GM12878 (cell line): ENCODE results near the gene FLVCR2. TPM values are rescaled to one million over a fixed set of nuclear protein-coding genes. Genes with fewer than 3 reads are reported as not detected.

Source experiments
- ATAC-seq: fragments of 200-7000 bp; cut with Tn5 transposase; 3 replicates; pipeline ENCODE4 v1.9.1; 2020; ENCODE audit warnings: mild to moderate bottlenecking, moderate library complexity
- Bru-seq: library from RNA; stranded (reverse); fragments of 400-500 nt; gene quantifications from one replicate; lab custom pipeline; 2021; lab: Mats Ljungman, UMichigan
- BruChase-seq, 2 experiments: library from RNA; stranded (reverse); fragments of 400-500 nt; gene quantifications; one replicate each; lab custom pipeline; 2021; lab: Mats Ljungman, UMichigan
- BruUV-seq: library from RNA; stranded (reverse); fragments of 400-500 nt; replicated peaks from 2 replicates; lab custom pipeline; 2021; lab: Mats Ljungman, UMichigan
- CTCF ChIA-PET: fragments of 300-600 bp; sonication (Branson Sonifier 250); formaldehyde crosslinking; extraction: SDS; loops from one replicate; lab custom pipeline; 2021; ENCODE audit warnings: inconsistent platforms; lab: Yijun Ruan, JAX
- POLR2A ChIA-PET: fragments of 350-600 bp; formaldehyde crosslinking; extraction: SDS; loops from one replicate; lab custom pipeline; 2021; ENCODE audit warnings: inconsistent platforms; lab: Charles Lee
- RAD21 ChIA-PET: fragments of 300-600 bp; sonication (Branson Sonifier 250); formaldehyde crosslinking; loops from one replicate; lab custom pipeline; 2023; ENCODE audit warnings: antibody characterized with exemption; ENCODE audit not compliant: unreplicated experiment; lab: Charles Lee
- SMC1A ChIA-PET: fragments of 300-600 bp; sonication (Branson Sonifier 250); formaldehyde crosslinking; loops from one replicate; lab custom pipeline; 2023; ENCODE audit not compliant: unreplicated experiment, uncharacterized antibody; lab: Charles Lee
- DNase-seq: peaks from one replicate; pipeline ENCODE4 v3.0.0-alpha.2; 2011; ENCODE audit warnings: low read depth, low spot score
- FAIRE-seq: peaks from 3 replicates; lab custom pipeline; 2011; peaks lifted over from hg19 to GRCh38; lab: Jason Lieb, UNC
- H2AFZ ChIP-seq: 2 replicates; pipeline ENCODE4 v1.6.0; 2011; ENCODE audit warnings: low read depth, low read length, control low read depth; ENCODE audit not compliant: control insufficient read depth
- H3K27ac ChIP-seq: 2 replicates; pipeline ENCODE4 v1.5.1; 2011; ENCODE audit warnings: control low read depth; ENCODE audit not compliant: control insufficient read depth, insufficient read depth
- H3K27me3 ChIP-seq, 2 experiments: replicated peaks in 1 of 2; 2 replicates each; pipeline versions ENCODE4 v1.6.0 to v1.6.1; 2011; ENCODE audit warnings: low read length in 1 of 2; ENCODE audit not compliant: control insufficient read depth in 2 of 2, insufficient read depth in 2 of 2
- H3K36me3 ChIP-seq, 2 experiments: 2 replicates each; pipeline ENCODE4 v1.5.1; 2011; ENCODE audit warnings: low read length in 1 of 2; ENCODE audit not compliant: control insufficient read depth in 2 of 2, insufficient read depth in 2 of 2
- H3K4me1 ChIP-seq: 2 replicates; pipeline ENCODE4 v1.6.1; 2011; ENCODE audit warnings: mild to moderate bottlenecking, low read length, moderate library complexity, mixed read lengths; ENCODE audit not compliant: control insufficient read depth, insufficient read depth
- H3K4me2 ChIP-seq: 2 replicates; pipeline ENCODE4 v1.6.0; 2011; ENCODE audit warnings: control low read depth; ENCODE audit not compliant: control insufficient read depth, insufficient read depth
- H3K4me3 ChIP-seq: fragments of 200-600 bp; sonication (generic); 2 replicates; pipeline ENCODE4 v1.5.1; 2016
- H3K79me2 ChIP-seq: 2 replicates; pipeline ENCODE4 v1.6.0; 2011; ENCODE audit warnings: low read length; ENCODE audit not compliant: control insufficient read depth, insufficient read depth
- H3K9ac ChIP-seq: 2 replicates; pipeline ENCODE4 v1.8.0; 2011; ENCODE audit warnings: low read length, control low read depth, mixed read lengths; ENCODE audit not compliant: control insufficient read depth, insufficient read depth
- H3K9me3 ChIP-seq: replicated peaks from 3 replicates; pipeline ENCODE4 v1.5.1; 2011; ENCODE audit warnings: mild to moderate bottlenecking, low read length; ENCODE audit not compliant: control insufficient read depth, insufficient read depth
- H4K20me1 ChIP-seq: 2 replicates; pipeline ENCODE4 v1.6.0; 2011; ENCODE audit not compliant: control insufficient read depth, insufficient read depth
- CREB1 ChIP-seq: IDR thresholded peaks from 2 replicates; pipeline ENCODE4 v1.6.1; 2012; ENCODE audit warnings: low read depth, mild to moderate bottlenecking, inconsistent platforms
- EED ChIP-seq: sonication (generic); IDR thresholded peaks from 2 replicates; pipeline ENCODE4 v1.6.1; 2016; ENCODE audit warnings: antibody characterized with exemption, low read depth
- HCFC1 ChIP-seq: fragments of 150-350 bp; IDR thresholded peaks from 2 replicates; pipeline ENCODE4 v1.6.1; 2014; ENCODE audit warnings: low read length
- KLF5 ChIP-seq: fragments of 450-650 bp; IDR thresholded peaks from 2 replicates; pipeline ENCODE4 v1.6.1; 2014; ENCODE audit warnings: mild to moderate bottlenecking; ENCODE audit not compliant: partially characterized antibody
- MTA2 ChIP-seq: fragments of 450-650 bp; IDR thresholded peaks from 2 replicates; pipeline ENCODE4 v1.6.1; 2016; ENCODE audit warnings: low read depth, mild to moderate bottlenecking, moderate library complexity
- NFYB ChIP-seq: IDR thresholded peaks from 2 replicates; pipeline ENCODE4 v1.6.1; 2011; ENCODE audit warnings: low read depth, mild to moderate bottlenecking, low read length, improper control_type of control experiment, moderate library complexity; ENCODE audit not compliant: insufficient read depth
- POU2F2 ChIP-seq: IDR thresholded peaks from 3 replicates; pipeline ENCODE4 v1.6.1; 2011; ENCODE audit warnings: low read depth, mild to moderate bottlenecking, low read length, borderline replicate concordance
- RELA ChIP-seq: fragments of 450-650 bp; IDR thresholded peaks from 2 replicates; pipeline ENCODE4 v1.8.0; 2014; ENCODE audit warnings: borderline replicate concordance; ENCODE audit not compliant: partially characterized antibody
- SRF ChIP-seq, 2 experiments: IDR thresholded peaks; 2 replicates each; pipeline ENCODE4 v1.6.1; 2011; ENCODE audit warnings: low read depth in 2 of 2, low read length in 2 of 2, mild to moderate bottlenecking in 1 of 2, moderate library complexity in 1 of 2
- YBX1 ChIP-seq: fragments of 450-650 bp; IDR thresholded peaks from 2 replicates; pipeline ENCODE4 v1.6.1; 2016; ENCODE audit warnings: antibody characterized with exemption
- WGBS: methylation state at CpG from one replicate; pipeline ENCODE4 v1.1.6; 2016; ENCODE audit warnings: low lambda C conversion rate; ENCODE audit not compliant: insufficient replicate concordance, insufficient coverage; ENCODE audit errors: missing lambda C conversion rate; 5-methylcytosine and 5-hydroxymethylcytosine counted together
- in situ Hi-C: fragments of 300-500 bp; cut with MboI; formaldehyde crosslinking; loops from 9 replicates; pipeline ENCODE4 v1.14.3; 2018; ENCODE audit warnings: mixed read lengths
- intact Hi-C: fragments of 100-400 bp; cut with micrococcal nuclease; formaldehyde crosslinking; loops from one replicate; pipeline ENCODE4 v1.14.2; 2022; ENCODE audit not compliant: unreplicated experiment
- long read RNA-seq, 2 experiments: library from polyadenylated mRNA; unstranded; transcript quantifications; one replicate each; pipeline ENCODE4 v2.0.0, GENCODE V29; 2019 to 2020
- polyA minus RNA-seq, 3 experiments: library from RNA; depleted of rRNA, polyadenylated mRNA; stranded (reverse); fragments of >200 nt; gene quantifications; 2 replicates each; pipeline ENCODE4 v1.2.3, GENCODE V29; 2011
- polyA plus RNA-seq, 11 experiments: library from polyadenylated mRNA; depleted of rRNA in 4 of 11; unstranded in 6 of 11; stranded (reverse) in 5 of 11; fragments of >200 nt; fragmentation: Nextera tagmentation in 4 of 11; fragmentation: Illumina TruSeq in 1 of 11; extraction: Ambion mirVana in 4 of 11; extraction: Trizol in 1 of 11; gene quantifications; 1 replicate in 1 of 11; 2 replicates in 10 of 11; pipeline versions ENCODE4 v1.2.1 to v1.2.3, GENCODE V29; 2011 to 2016; ENCODE audit warnings: inconsistent platforms in 2 of 11, missing spikeins in 2 of 11, low read depth in 1 of 11
- total RNA-seq, 4 experiments: library from RNA; depleted of rRNA in 3 of 4; stranded (reverse); fragments of >200 nt in 3 of 4; fragmentation: Illumina TruSeq in 1 of 4; extraction: Trizol in 1 of 4; gene quantifications; 2 replicates each; pipeline versions ENCODE4 v1.2.1 to v1.2.3, GENCODE V29; 2013 to 2021
- TF ChIP-seq, protein P1 (sequence below): fragments of 450-650 bp; IDR thresholded peaks from 2 replicates; pipeline ENCODE4 v1.6.1; 2018; ENCODE audit warnings: borderline replicate concordance, mild to moderate bottlenecking; ENCODE audit not compliant: partially characterized antibody
- TF ChIP-seq, protein P2 (sequence below): fragments of 450-650 bp; conservative IDR thresholded peaks from 2 replicates; pipeline ENCODE4 v1.6.1; 2017; ENCODE audit warnings: mild to moderate bottlenecking, moderate library complexity

FLVCR2 gene, protein sequence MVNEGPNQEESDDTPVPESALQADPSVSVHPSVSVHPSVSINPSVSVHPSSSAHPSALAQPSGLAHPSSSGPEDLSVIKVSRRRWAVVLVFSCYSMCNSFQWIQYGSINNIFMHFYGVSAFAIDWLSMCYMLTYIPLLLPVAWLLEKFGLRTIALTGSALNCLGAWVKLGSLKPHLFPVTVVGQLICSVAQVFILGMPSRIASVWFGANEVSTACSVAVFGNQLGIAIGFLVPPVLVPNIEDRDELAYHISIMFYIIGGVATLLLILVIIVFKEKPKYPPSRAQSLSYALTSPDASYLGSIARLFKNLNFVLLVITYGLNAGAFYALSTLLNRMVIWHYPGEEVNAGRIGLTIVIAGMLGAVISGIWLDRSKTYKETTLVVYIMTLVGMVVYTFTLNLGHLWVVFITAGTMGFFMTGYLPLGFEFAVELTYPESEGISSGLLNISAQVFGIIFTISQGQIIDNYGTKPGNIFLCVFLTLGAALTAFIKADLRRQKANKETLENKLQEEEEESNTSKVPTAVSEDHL
- 10.7 and 13.0 TPM in 2 replicates for total RNA-seq (2013; cell fraction: nucleolus; rRNA removed)
- total RNA-seq (2014; rRNA removed) = 0.98 and 1.8 TPM in 2 replicates
- total RNA-seq (2014; rRNA removed; fragmentation: Illumina TruSeq; extraction: Trizol) = 1.2 and 1.8 TPM in 2 replicates
- 1.7 and 3.7 TPM in 2 replicates for total RNA-seq (2021)
- polyA plus RNA-seq (2011; ENCODE audit: low read depth) = 0.88 TPM
- polyA plus RNA-seq (2011; rRNA removed) = 2.9 and 3.1 TPM in 2 replicates
- 1.5 and 1.8 TPM in 2 replicates for polyA plus RNA-seq (2011; cell fraction: cytosol; rRNA removed)
- 2.6 and 2.8 TPM in 2 replicates for polyA plus RNA-seq (2011; cell fraction: nucleus; rRNA removed)
- 1.1 and 1.8 TPM in 2 replicates for polyA plus RNA-seq (2012)
- 1.8 and 2.2 TPM in 2 replicates for polyA plus RNA-seq (2014; fragmentation: Illumina TruSeq; extraction: Trizol)
- polyA plus RNA-seq (2014; fragmentation: Nextera tagmentation; extraction: Ambion mirVana) = under 1 TPM; 0.24 to 0.47 TPM
- 1.0 and 1.4 TPM in 2 replicates for polyA plus RNA-seq (2014; rRNA removed)
- 1 to 10 TPM; 1.0 to 1.8 TPM for polyA plus RNA-seq (2016; fragmentation: Nextera tagmentation; extraction: Ambion mirVana)
- polyA minus RNA-seq (2011; rRNA and poly(A)+ RNA removed) = 2.6 and 4.5 TPM in 2 replicates
- 0.62 and 1.7 TPM in 2 replicates for polyA minus RNA-seq (2011; cell fraction: cytosol; rRNA and poly(A)+ RNA removed)
- polyA minus RNA-seq (2011; cell fraction: nucleus; rRNA and poly(A)+ RNA removed) = 2.3 and 3.1 TPM in 2 replicates
- Bru-seq, nascent RNA = percentile 51 among the genes with signal in this experiment
- BruChase-seq, experiment 1, labeled RNA remaining after a 6-hour chase = percentile 63 among the genes with signal in this experiment
- BruChase-seq, experiment 2, labeled RNA remaining after a 2-hour chase = percentile 53 among the genes with signal in this experiment
- long read RNA-seq, experiment 1 = 0 reads
- long read RNA-seq, experiment 2, partial matches to known transcripts = 0 of 2 reads
- long read RNA-seq, experiment 2, other reads (novel, unspliced or antisense) = 2 of 2 reads

GRCh38 chr14:75578102-75578785 lies at the start of gene FLVCR2:
TSS of gene FLVCR2 (plus strand) at chr14:75578620. CDS start at chr14:75578973, 353 bp downstream.
- BruUV-seq = no TSS peak
- Histone ChIP-seq H3K4me2 (peak within 1 kb of the TSS; percentile 96), H3K27ac (peak within 1 kb of the TSS; percentile 40; the same call in 1 of the 2 replicates), H3K4me1 (peaks cover 7% of the 10 kb centered on the region; the same call in 1 of the 2 replicates), H3K27me3 (no peaks in the 10 kb centered on the region), H3K36me3 (no peaks in the 10 kb centered on the region), H3K79me2 (no peaks in the 10 kb centered on the region), H4K20me1 (no peaks in the 10 kb centered on the region), H3K4me3 (peak within 1 kb of the TSS; percentile 74), H3K9ac (peak within 1 kb of the TSS; percentile 49; the same call in 1 of the 2 replicates), H2AFZ (peak within 1 kb of the TSS; percentile 72), H3K9me3 (no peaks in the 10 kb centered on the region)
- ChIA-PET POLR2A (interaction anchor here (0.6 to 2.5 kb wide), 11 partner anchors 24 to 82 kb away, joined by 3 to 12 read pairs (median 4); partner anchors contain the start of genes ERG28 and TTLL5), CTCF (interaction anchor here (0.6 to 14.9 kb wide), 45 partner anchors 9 to 404 kb away, joined by 3 to 578 read pairs (median 7); partner anchors contain the start of genes BATF, ERG28, TGFB3 and TTLL5), RAD21 (interaction anchor here (1.0 to 7.3 kb wide), 22 partner anchors 9 to 407 kb away, joined by 3 to 320 read pairs (median 6); partner anchors contain the start of genes ERG28, IFT43 and TTLL5), SMC1A (interaction anchor here (0.8 to 12.4 kb wide), 28 partner anchors 9 to 401 kb away, joined by 3 to 375 read pairs (median 8); partner anchors contain the start of genes BATF, ERG28 and TTLL5)
- no peak for FAIRE-seq
- in situ Hi-C loops = loop anchor here (5.0 to 10.0 kb wide), 2 partner anchors 74 to 407 kb away; partner anchors contain the start of genes IFT43 and TGFB3
- ATAC-seq = peak; percentile 74
- intact Hi-C loops = loop anchor here (10.0 kb wide), 1 partner anchor 407 kb away; the partner anchor contains the start of genes IFT43 and TGFB3
- WGBS = 12% methylated on average over 42 of the region's 49 CpGs
- DNase-seq = no peak
- TF ChIP-seq NFYB = no peak
- TF ChIP-seq, protein P1, sequence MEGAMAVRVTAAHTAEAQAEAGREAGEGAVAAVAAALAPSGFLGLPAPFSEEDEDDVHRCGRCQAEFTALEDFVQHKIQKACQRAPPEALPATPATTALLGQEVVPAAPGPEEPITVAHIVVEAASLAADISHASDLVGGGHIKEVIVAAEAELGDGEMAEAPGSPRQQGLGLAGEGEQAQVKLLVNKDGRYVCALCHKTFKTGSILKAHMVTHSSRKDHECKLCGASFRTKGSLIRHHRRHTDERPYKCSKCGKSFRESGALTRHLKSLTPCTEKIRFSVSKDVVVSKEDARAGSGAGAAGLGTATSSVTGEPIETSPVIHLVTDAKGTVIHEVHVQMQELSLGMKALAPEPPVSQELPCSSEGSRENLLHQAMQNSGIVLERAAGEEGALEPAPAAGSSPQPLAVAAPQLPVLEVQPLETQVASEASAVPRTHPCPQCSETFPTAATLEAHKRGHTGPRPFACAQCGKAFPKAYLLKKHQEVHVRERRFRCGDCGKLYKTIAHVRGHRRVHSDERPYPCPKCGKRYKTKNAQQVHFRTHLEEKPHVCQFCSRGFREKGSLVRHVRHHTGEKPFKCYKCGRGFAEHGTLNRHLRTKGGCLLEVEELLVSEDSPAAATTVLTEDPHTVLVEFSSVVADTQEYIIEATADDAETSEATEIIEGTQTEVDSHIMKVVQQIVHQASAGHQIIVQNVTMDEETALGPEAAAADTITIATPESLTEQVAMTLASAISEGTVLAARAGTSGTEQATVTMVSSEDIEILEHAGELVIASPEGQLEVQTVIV = no peak
- TF ChIP-seq HCFC1 = no peak
- no peak for TF ChIP-seq SRF (IDR thresholded peaks at IDR 0.05; ENCODE audit: low read depth in 2 of 2, low read length in 2 of 2)
- no peak for TF ChIP-seq CREB1
- TF ChIP-seq, protein P2, sequence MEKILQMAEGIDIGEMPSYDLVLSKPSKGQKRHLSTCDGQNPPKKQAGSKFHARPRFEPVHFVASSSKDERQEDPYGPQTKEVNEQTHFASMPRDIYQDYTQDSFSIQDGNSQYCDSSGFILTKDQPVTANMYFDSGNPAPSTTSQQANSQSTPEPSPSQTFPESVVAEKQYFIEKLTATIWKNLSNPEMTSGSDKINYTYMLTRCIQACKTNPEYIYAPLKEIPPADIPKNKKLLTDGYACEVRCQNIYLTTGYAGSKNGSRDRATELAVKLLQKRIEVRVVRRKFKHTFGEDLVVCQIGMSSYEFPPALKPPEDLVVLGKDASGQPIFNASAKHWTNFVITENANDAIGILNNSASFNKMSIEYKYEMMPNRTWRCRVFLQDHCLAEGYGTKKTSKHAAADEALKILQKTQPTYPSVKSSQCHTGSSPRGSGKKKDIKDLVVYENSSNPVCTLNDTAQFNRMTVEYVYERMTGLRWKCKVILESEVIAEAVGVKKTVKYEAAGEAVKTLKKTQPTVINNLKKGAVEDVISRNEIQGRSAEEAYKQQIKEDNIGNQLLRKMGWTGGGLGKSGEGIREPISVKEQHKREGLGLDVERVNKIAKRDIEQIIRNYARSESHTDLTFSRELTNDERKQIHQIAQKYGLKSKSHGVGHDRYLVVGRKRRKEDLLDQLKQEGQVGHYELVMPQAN = 0 out of 2 replicates have a peak, but pooled peaks have one; percentile 33
- TF ChIP-seq YBX1 = no peak
- no peak for TF ChIP-seq POU2F2
- TF ChIP-seq MTA2 = peak; percentile 32; the same call in 1 of the 2 replicates
- no peak for TF ChIP-seq KLF5
- no peak for TF ChIP-seq EED
- TF ChIP-seq RELA = no peak
